Fibroblast of the aortic adventitia (primary cell): ENCODE results near the gene LAMA4. TPM values are rescaled to one million over a fixed set of nuclear protein-coding genes. Genes with fewer than 3 reads are reported as not detected.
A peak's percentile ranks its signal among the peaks of the same experiment; 100 is the strongest.

ENCODE experiments used
- DNase-seq: peaks from one replicate; pipeline ENCODE4 v3.0.0-alpha.2; 2010; ENCODE audit warnings: low read depth
- H3K4me3 ChIP-seq: 2 replicates; pipeline ENCODE4 v1.5.1; 2011; ENCODE audit warnings: low read depth, mild to moderate bottlenecking, control low read depth, low read length, moderate library complexity
- CTCF ChIP-seq: IDR thresholded peaks from 2 replicates; pipeline ENCODE4 v1.5.1; 2011; ENCODE audit warnings: mild to moderate bottlenecking, low read length, control low read depth, inconsistent platforms; ENCODE audit not compliant: insufficient read depth
- total RNA-seq: library from RNA; depleted of rRNA; stranded (reverse); fragments of >200 nt; gene quantifications from 2 replicates; pipeline ENCODE4 v1.2.3, GENCODE V29; 2012; ENCODE audit warnings: low replicate concordance

The LAMA4 gene
- total RNA-seq, 1 donor: 306 TPM

DNA sequence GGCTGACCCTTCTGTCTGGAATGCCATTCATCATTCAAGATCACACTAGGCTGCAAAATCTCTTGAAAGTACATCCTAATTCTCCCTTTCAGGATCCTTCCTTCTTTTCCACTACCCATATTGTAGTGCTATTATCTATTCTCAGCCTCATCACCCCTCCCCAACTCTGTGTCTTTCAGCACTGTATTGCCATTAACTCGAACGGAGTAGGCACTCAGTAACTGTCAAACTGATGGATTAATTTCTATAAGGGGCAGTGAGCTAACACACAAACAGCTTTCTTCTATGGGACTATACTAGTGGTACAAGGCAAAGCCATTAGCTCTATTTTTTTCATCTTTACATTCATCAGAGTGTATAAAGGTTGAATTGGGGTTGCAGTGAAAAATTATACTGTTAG lies 46.6 kb downstream of the LAMA4 start:
- H3K4me3 ChIP-seq: no peak overlapping the region
- no peak for TF ChIP-seq CTCF
- no peak for DNase-seq

- no peak for TF ChIP-seq CTCF
- DNase-seq: no peak
These were observed 47.2 kb downstream of the LAMA4 start for GRCh38 chr6:112207131-112207530.

GRCh38 chr6:112206110-112206458 lies 48.3 kb downstream of the LAMA4 start:
- no peak for TF ChIP-seq CTCF
- no peak for DNase-seq
- H3K4me3 ChIP-seq: no peak overlapping the region

More at GRCh38 chr6:112207131-112207530, 47.2 kb downstream of the LAMA4 start:
- H3K4me3 ChIP-seq: no peak overlapping the region

DNA sequence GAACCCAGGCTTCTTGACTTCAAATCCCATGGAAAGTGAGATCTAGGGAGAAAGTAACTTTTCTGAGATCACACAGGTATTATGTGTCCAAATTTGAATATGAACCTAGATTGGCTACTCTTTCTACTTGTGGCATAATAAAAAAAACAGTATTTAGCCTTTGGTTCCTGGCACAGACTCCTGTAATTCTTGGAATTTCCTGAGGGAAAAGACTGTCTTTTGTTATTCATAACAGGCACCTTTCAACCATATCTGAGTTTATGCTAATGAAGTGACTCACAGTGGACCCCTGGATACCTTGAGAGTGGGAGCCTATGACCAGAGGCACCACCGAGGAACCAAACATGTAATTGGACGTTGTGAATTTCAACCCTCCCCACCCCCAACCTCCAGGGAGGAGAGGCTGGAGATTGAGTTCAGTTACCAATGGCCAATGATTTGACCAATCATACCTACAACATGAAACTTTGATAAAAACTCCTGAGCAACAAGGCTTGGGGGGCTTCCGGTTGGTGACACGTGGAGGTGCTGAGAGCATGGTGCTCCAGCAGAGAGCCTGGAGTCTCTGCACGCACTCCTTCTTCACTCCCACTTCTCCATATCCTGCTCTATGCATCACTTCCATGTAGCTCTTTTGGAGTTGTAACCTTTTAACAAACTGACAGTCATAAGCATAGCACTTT lies 48.8 kb downstream of the LAMA4 start:
- DNase-seq: peak; percentile 64
- no peak for TF ChIP-seq CTCF
- no peak overlapping the region for H3K4me3 ChIP-seq

DNA sequence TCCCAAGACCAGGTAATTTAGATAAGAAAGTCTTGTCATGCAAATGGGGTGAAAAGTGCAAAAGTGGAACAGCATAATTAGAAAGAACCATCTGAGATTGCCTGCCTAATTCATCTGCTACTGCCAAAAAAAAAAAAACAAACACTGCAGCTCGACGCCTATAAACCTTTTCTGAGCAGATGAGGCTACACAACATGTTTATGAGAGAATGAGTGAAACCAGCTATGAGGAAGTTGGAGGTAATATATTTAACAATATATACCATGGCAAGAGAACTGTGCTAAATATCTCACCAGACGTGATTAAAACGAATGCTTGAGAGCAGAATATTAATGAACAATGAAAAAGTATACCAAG lies 50.0 kb downstream of the LAMA4 start:
- no peak for DNase-seq
- TF ChIP-seq CTCF: no peak
- no peak overlapping the region for H3K4me3 ChIP-seq

DNA sequence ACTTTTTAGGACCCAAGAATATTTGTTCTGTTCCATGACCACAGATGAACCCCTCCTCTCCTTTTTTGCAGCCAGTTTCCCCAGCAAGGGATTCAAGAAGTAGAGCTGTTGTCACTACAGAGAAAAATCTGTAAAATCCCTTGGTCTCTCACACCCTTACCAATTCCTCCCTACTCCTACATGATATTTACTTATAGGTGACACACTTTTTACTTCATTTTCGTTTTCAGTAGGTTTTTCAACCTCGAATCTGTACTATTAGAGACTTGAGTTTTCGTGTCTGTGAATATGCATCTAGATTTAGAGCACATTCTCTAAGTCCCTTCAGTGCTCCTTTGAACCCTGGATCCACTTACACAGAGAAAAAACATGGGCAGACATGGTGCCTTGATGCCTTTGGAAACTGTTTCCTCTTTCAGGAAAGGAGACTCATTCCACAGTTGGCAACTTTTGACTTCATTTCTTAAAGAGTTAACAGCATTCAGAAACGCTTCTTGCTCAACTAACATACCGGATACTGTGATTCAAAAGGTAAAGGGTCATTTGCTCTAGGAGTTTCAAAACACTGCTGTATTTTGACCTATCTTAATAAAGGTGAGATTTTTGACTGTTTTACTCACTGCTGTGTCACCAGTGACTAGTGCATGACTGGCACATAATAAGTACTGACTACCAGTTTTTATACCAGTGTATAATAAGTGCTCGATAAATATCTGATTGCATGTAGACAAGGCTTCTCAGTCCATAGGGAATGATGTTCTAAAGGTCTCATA lies 50.6 kb downstream of the LAMA4 start:
- DNase-seq: peak; percentile 82
- H3K4me3 ChIP-seq: no peak overlapping the region
- TF ChIP-seq CTCF: no peak
